ENCODE measurements around the gene FBXW10B. TPM values are rescaled to one million over a fixed set of nuclear protein-coding genes. Genes with fewer than 3 reads are reported as not detected.
"Not testable (repeated sequence)": the region's sequence is repeated elsewhere in the genome, so short reads cannot be mapped to it uniquely, and the experiment has no call there.

The FBXW10B gene, protein sequence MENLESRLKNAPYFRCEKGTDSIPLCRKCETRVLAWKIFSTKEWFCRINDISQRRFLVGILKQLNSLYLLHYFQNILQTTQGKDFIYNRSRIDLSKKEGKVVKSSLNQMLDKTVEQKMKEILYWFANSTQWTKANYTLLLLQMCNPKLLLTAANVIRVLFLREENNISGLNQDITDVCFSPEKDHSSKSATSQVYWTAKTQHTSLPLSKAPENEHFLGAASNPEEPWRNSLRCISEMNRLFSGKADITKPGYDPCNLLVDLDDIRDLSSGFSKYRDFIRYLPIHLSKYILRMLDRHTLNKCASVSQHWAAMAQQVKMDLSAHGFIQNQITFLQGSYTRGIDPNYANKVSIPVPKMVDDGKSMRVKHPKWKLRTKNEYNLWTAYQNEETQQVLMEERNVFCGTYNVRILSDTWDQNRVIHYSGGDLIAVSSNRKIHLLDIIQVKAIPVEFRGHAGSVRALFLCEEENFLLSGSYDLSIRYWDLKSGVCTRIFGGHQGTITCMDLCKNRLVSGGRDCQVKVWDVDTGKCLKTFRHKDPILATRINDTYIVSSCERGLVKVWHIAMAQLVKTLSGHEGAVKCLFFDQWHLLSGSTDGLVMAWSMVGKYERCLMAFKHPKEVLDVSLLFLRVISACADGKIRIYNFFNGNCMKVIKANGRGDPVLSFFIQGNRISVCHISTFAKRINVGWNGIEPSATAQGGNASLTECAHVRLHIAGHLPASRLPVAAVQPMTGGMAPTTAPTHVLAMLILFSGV
- total RNA-seq (under 1 TPM in 1 of 2 donors, not detected in 1; 0.59 TPM), polyA plus RNA-seq (under 1 TPM; 0.10 to 0.42 TPM)

DNA sequence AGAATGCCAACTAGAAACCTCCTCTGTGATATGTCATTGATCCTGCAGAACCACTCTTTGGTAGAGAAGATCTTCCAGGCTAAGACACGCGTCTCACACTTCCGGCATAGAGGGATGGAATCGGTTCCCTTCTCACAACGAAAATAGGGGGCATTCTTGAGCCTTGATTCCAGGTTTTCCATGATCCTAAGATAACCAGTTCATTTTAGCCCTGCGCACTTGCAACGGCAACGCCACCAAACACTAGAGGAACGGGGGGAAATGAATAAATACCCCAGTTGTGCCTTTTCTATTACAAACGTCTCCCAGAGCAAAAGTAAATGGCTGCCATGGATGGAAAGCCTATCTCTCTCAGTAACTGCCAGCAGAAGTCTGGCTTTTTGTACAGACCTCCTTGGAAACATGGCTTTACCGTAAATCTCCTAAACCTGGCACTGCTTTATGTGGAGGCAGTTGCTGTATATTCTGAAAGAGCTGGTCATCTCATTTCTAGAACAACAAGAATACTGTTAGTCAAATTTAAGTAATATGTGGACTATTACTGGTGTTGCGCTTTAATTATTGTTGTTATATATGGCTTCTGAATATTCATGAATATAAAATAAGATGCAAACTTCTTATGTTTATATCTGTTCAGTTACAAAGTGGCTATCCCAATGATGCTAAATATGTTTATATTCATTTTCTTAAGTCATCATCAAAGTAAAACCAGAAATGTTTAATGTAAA is at the start of gene FBXW10B:
TSS of gene FBXW10B (minus strand) at position 374 of the 728 bp plus-strand sequence. CDS start at position 182, 192 bp downstream.
- H3K9me3 ChIP-seq (ENCODE audit: control insufficient read depth in 4 of 4, low read length in 3 of 4); H3K4me1 ChIP-seq (ENCODE audit: control insufficient read depth in 4 of 4, insufficient read depth in 4 of 4, low read length in 3 of 4); H3K9ac ChIP-seq (ENCODE audit: low read depth in 1 of 2, low read length in 2 of 2); H3K27ac ChIP-seq (ENCODE audit: low read depth in 1 of 2, low read length in 2 of 2); H3K4me3 ChIP-seq (ENCODE audit: low read depth in 1 of 3, low read length in 3 of 3); H3K27me3 ChIP-seq (ENCODE audit: control insufficient read depth in 4 of 4, insufficient read depth in 4 of 4, low read length in 3 of 4); H3K36me3 ChIP-seq (ENCODE audit: control insufficient read depth in 4 of 4, insufficient read depth in 3 of 4, low read depth in 1 of 4, low read length in 3 of 4); DNase-seq (ENCODE audit: low spot score): not testable (repeated sequence)
- 74% methylated on average over 11 of the region's 12 CpGs for WGBS

DNA sequence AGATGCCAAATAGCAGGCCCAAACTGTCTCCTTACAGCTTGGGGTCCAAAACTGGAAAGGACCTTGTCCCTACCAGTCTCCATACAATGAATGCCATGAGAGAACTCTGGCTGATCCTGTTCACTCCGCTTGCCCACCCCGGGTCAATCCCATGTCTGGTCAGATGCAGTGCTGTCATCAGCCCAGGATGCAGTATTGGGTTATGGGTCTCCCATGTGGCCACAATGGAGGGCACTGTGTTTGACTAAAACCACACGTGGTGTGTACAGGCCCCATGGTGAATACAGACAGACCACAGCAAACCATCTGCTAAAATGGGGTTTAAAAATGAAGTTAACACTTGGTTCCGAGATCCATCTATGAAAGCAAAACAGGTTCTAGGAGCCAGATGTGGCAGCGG is 44.2 kb upstream of the FBXW10B start:
- no peak for DNase-seq (ENCODE audit: low spot score)
- no peak overlapping the region for H3K4me3 ChIP-seq (ENCODE audit: low read depth in 1 of 3, low read length in 3 of 3)
- TF ChIP-seq, protein P1, sequence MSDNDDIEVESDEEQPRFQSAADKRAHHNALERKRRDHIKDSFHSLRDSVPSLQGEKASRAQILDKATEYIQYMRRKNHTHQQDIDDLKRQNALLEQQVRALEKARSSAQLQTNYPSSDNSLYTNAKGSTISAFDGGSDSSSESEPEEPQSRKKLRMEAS (IDR thresholded peaks at IDR 0.05): no peak
- no peak for TF ChIP-seq CTCF (IDR thresholded peaks at IDR 0.05; ENCODE audit: low read depth, low read length, missing input control)
- no peak for TF ChIP-seq GABPA (IDR thresholded peaks at IDR 0.05 in 1 of 2, conservative IDR thresholded peaks at IDR 0.05 in 1 of 2)
- no peak for TF ChIP-seq RAD21 (IDR thresholded peaks at IDR 0.05)
- no peak for TF ChIP-seq NR2F2 (IDR thresholded peaks at IDR 0.05)
- no peak for TF ChIP-seq ZBTB33 (IDR thresholded peaks at IDR 0.05)
- no peak for TF ChIP-seq RXRA (IDR thresholded peaks at IDR 0.05)
- TF ChIP-seq SP1 (IDR thresholded peaks at IDR 0.05): no peak
- TF ChIP-seq JUND (IDR thresholded peaks at IDR 0.05): no peak

GRCh38 chr17:15663176-15663575 is 43.7 kb upstream of the FBXW10B start:
- TF ChIP-seq, protein P1 (IDR thresholded peaks at IDR 0.05): no peak
- no peak for TF ChIP-seq TAF1 (conservative IDR thresholded peaks at IDR 0.05)
- TF ChIP-seq NR2F2 (IDR thresholded peaks at IDR 0.05): no peak
- TF ChIP-seq HNF4G (IDR thresholded peaks at IDR 0.05): no peak
- H3K27me3 ChIP-seq (ENCODE audit: control insufficient read depth in 4 of 4, insufficient read depth in 4 of 4, low read length in 3 of 4): no peaks in the 10 kb centered on the region
- H3K4me3 ChIP-seq (ENCODE audit: low read depth in 1 of 3, low read length in 3 of 3): no peak overlapping the region
- H3K36me3 ChIP-seq (ENCODE audit: control insufficient read depth in 4 of 4, insufficient read depth in 3 of 4, low read depth in 1 of 4, low read length in 3 of 4): peaks cover 0 to 3% (median 1%) of the 10 kb centered on the region in 4 donors
- DNase-seq (ENCODE audit: low spot score): no peak
- no peak overlapping the region for H3K27ac ChIP-seq (ENCODE audit: low read depth in 1 of 2, low read length in 2 of 2)
- no peaks in the 10 kb centered on the region for H3K9me3 ChIP-seq (ENCODE audit: control insufficient read depth in 4 of 4, low read length in 3 of 4)
- H3K9ac ChIP-seq (ENCODE audit: low read depth in 1 of 2, low read length in 2 of 2): no peak overlapping the region
- 98% methylated on average over 6 of the region's 6 CpGs for WGBS
- no peaks in the 10 kb centered on the region for H3K4me1 ChIP-seq (ENCODE audit: control insufficient read depth in 4 of 4, insufficient read depth in 4 of 4, low read length in 3 of 4)

More for the DNA sequence above, 44.2 kb upstream of the FBXW10B start:
- 99% methylated on average over 5 of the region's 5 CpGs for WGBS
- Histone ChIP-seq H3K9me3 (ENCODE audit: control insufficient read depth in 4 of 4, low read length in 3 of 4) (no peaks in the 10 kb centered on the region), H3K36me3 (ENCODE audit: control insufficient read depth in 4 of 4, insufficient read depth in 3 of 4, low read depth in 1 of 4, low read length in 3 of 4) (peaks cover 0 to 3% (median 1%) of the 10 kb centered on the region in 4 donors), H3K27me3 (ENCODE audit: control insufficient read depth in 4 of 4, insufficient read depth in 4 of 4, low read length in 3 of 4) (no peaks in the 10 kb centered on the region), H3K9ac (ENCODE audit: low read depth in 1 of 2, low read length in 2 of 2) (no peak overlapping the region), H3K4me1 (ENCODE audit: control insufficient read depth in 4 of 4, insufficient read depth in 4 of 4, low read length in 3 of 4) (no peaks in the 10 kb centered on the region), H3K27ac (ENCODE audit: low read depth in 1 of 2, low read length in 2 of 2) (no peak overlapping the region)

All from liver (tissue), 9 donors.